Measurements from ENCODE around the gene STIMATE. TPM values are rescaled to one million over a fixed set of nuclear protein-coding genes. Genes with fewer than 3 reads are reported as not detected.

The STIMATE gene
- total and polyA plus RNA-seq, 2 experiments from 2014 or later = 7.3 to 17.4 TPM

DNA sequence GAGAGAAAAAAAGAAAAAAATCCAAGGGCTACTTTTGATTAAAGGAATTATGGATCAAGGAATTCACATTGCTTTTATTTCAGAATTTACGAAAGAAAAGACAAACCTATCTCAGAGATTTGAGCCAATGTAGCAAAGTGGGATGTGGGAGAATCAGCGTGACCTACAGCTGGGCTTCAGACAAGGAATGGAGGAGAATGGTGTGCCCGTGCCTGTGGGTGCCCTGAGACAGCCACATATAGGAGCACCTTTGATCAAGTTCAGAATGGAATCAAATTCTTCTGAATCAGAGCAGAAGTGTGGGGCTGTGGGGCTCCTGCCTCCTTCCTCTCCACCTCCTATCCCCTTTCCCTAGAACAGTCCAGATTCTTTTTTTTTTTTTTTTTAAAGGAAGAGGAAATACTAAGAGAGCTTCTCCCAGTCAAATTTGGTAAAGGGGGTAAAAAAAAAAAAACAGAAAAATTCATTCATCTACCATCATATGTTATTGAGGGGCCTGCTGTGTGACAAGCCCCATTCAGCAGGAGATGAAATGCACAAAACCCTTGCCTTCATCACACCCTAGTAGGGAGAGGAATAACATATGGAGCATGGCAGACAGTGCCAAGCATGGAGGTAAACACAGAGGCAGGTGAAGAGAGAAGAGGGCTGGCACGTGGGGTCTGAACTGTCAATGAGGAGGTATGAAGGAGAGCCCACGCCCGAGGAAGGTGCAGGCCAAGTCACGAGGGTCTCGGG lies 37.5 kb downstream of the STIMATE start:
- TF ChIP-seq CTCF (IDR thresholded peaks at IDR 0.05; ENCODE audit: low read depth, low read length) = no peak
- H3K36me3 ChIP-seq = no peaks in the 10 kb centered on the region
- no peaks in the 10 kb centered on the region for H3K9me3 ChIP-seq (ENCODE audit: low read depth)
- no peak overlapping the region for H3K4me3 ChIP-seq
- DNase-seq (ENCODE audit: low read depth in 1 of 2, low spot score in 1 of 2) = no peak
- H3K27me3 ChIP-seq = no peaks in the 10 kb centered on the region
- H3K4me1 ChIP-seq (ENCODE audit: low read depth) = no peaks in the 10 kb centered on the region
- no peak overlapping the region for H3K27ac ChIP-seq

GRCh38 chr3:52857864-52858263 lies 39.5 kb downstream of the STIMATE start:
- no peak for DNase-seq (ENCODE audit: low read depth in 1 of 2, low spot score in 1 of 2)
- no peaks in the 10 kb centered on the region for H3K9me3 ChIP-seq (ENCODE audit: low read depth)
- no peak overlapping the region for H3K27ac ChIP-seq
- no peaks in the 10 kb centered on the region for H3K36me3 ChIP-seq
- H3K4me3 ChIP-seq = no peak overlapping the region
- H3K27me3 ChIP-seq = no peaks in the 10 kb centered on the region
- no peak for TF ChIP-seq CTCF (IDR thresholded peaks at IDR 0.05; ENCODE audit: low read depth, low read length)
- H3K4me1 ChIP-seq (ENCODE audit: low read depth) = no peaks in the 10 kb centered on the region

- Histone ChIP-seq H3K4me3 (no peak overlapping the region), H3K4me1 (ENCODE audit: low read depth) (no peaks in the 10 kb centered on the region)
- no peak for TF ChIP-seq CTCF (IDR thresholded peaks at IDR 0.05; ENCODE audit: low read depth, low read length)
Measured at GRCh38 chr3:52857133-52857532, 40.2 kb downstream of the STIMATE start.

GRCh38 chr3:52856666-52857065 lies 40.7 kb downstream of the STIMATE start:
- Histone ChIP-seq H3K36me3 (no peaks in the 10 kb centered on the region), H3K27me3 (no peaks in the 10 kb centered on the region), H3K27ac (no peak overlapping the region), H3K4me1 (ENCODE audit: low read depth) (no peaks in the 10 kb centered on the region), H3K4me3 (no peak overlapping the region), H3K9me3 (ENCODE audit: low read depth) (no peaks in the 10 kb centered on the region)
- DNase-seq (ENCODE audit: low read depth in 1 of 2, low spot score in 1 of 2) = no peak
- TF ChIP-seq CTCF (IDR thresholded peaks at IDR 0.05; ENCODE audit: low read depth, low read length) = no peak

More at GRCh38 chr3:52857133-52857532, 40.2 kb downstream of the STIMATE start:
- DNase-seq (ENCODE audit: low read depth in 1 of 2, low spot score in 1 of 2) = no peak
- no peaks in the 10 kb centered on the region for H3K36me3 ChIP-seq
- no peaks in the 10 kb centered on the region for H3K9me3 ChIP-seq (ENCODE audit: low read depth)
- no peaks in the 10 kb centered on the region for H3K27me3 ChIP-seq
- no peak overlapping the region for H3K27ac ChIP-seq

DNA sequence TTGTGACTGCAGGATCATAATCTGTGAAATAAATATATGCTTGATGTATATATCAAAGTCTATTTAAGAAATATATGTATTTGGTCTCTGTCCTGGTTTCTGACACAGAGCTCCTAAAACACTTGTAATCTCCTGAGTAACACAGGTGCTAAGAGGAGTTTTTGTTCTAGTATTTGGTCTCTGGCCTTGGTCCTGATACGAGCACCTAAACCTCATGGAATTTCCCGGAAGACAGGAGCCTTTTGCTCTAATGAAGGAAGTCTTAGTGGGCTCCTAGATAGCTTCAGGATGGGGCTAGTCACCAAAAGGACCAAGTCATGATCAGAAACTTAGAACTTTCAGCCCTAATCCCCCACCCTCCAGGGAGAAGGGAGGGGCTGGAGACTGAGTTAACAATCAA lies 43.3 kb downstream of the STIMATE start:
- no peaks in the 10 kb centered on the region for H3K4me1 ChIP-seq (ENCODE audit: low read depth)
- no peak for TF ChIP-seq CTCF (IDR thresholded peaks at IDR 0.05; ENCODE audit: low read depth, low read length)
- H3K36me3 ChIP-seq = no peaks in the 10 kb centered on the region
- no peaks in the 10 kb centered on the region for H3K27me3 ChIP-seq
- DNase-seq (ENCODE audit: low read depth in 1 of 2, low spot score in 1 of 2) = peak in 1 of 2 donors; percentile 51
- no peak overlapping the region for H3K27ac ChIP-seq
- H3K4me3 ChIP-seq = no peak overlapping the region
- no peaks in the 10 kb centered on the region for H3K9me3 ChIP-seq (ENCODE audit: low read depth)

Measured in cardiac muscle cell (in vitro differentiated cells and primary cell).